Epithelial cell of esophagus (primary cell): ENCODE measurements around the gene PASK.
"Not testable (repeated sequence)": the region's sequence is repeated elsewhere in the genome, so short reads cannot be mapped to it uniquely, and the experiment has no call there.

Experiments
- DNase-seq: peaks from one replicate; pipeline ENCODE4 v3.0.0; 2010; ENCODE audit warnings: low read depth
- H3K4me3 ChIP-seq: 2 replicates; pipeline ENCODE4 v1.5.1; 2011; ENCODE audit warnings: mild to moderate bottlenecking, low read length, control low read depth
- TF ChIP-seq, protein P1 (sequence below): IDR thresholded peaks from 2 replicates; pipeline ENCODE4 v1.5.1; 2011; ENCODE audit warnings: low read depth, mild to moderate bottlenecking, low read length, control low read depth, inconsistent platforms; ENCODE audit not compliant: insufficient read depth; ENCODE audit errors: missing control alignments

The PASK gene

DNA sequence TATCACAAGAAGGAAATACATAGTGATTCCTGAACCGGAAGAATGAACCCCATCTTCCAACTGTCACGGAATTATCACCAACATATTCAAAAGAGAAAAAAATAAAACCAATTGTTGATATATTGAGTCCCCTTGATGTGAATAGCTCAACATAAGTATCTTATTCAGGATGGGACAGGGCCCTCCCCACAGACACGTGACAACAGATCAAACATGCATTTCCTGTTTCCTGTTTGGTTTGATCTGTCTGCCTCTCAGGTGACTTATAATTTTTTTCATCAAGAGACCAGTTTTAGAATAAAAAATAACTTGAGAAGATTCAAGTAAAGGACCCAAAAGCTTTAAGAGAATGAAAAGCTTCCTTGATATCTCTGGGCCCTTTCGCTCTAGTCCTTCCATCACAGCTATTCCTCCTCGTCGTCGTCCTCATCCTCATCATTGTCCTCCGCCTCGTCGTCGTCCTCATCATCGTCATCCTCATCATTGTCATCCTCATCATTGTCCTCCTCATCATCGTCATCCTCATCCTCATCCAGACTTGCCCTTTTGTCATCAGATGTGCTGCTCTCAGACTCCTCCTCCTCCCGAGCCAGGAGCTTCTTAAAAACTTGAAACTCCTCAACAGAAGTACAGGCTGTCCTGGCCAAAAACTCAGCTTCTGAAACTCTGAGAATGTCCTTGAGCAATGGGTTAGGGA, 53.5 kb downstream of the PASK start:
- no peak for DNase-seq
- no peak overlapping the region for H3K4me3 ChIP-seq
- TF ChIP-seq, protein P1, sequence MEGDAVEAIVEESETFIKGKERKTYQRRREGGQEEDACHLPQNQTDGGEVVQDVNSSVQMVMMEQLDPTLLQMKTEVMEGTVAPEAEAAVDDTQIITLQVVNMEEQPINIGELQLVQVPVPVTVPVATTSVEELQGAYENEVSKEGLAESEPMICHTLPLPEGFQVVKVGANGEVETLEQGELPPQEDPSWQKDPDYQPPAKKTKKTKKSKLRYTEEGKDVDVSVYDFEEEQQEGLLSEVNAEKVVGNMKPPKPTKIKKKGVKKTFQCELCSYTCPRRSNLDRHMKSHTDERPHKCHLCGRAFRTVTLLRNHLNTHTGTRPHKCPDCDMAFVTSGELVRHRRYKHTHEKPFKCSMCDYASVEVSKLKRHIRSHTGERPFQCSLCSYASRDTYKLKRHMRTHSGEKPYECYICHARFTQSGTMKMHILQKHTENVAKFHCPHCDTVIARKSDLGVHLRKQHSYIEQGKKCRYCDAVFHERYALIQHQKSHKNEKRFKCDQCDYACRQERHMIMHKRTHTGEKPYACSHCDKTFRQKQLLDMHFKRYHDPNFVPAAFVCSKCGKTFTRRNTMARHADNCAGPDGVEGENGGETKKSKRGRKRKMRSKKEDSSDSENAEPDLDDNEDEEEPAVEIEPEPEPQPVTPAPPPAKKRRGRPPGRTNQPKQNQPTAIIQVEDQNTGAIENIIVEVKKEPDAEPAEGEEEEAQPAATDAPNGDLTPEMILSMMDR, result no peak

DNA sequence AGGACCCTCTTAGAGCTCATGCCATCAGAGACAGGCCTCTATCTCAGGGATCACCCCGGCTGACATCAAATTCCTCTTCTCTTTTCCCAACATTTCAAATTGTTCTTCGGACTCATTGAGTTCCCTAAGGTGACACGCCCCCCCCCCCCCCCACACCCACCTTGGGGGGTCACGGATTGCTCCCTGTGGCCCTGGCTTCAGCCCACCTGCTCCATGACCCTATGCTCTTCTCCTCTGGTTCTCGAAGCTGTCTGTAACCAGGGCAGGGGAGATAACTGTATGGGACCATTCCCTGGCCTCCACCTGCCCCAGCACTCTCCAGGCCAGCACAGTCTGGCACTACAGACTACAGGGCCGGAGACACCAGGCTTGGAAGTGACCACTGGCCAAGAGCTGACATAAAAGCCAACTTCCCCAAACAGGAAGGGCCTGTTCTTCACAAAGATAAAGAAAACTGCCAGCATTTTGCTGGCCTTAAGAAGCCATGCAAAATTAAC, 54.3 kb downstream of the PASK start:
- TF ChIP-seq, protein P1, result no peak
- no peak overlapping the region for H3K4me3 ChIP-seq
- no peak for DNase-seq

DNA sequence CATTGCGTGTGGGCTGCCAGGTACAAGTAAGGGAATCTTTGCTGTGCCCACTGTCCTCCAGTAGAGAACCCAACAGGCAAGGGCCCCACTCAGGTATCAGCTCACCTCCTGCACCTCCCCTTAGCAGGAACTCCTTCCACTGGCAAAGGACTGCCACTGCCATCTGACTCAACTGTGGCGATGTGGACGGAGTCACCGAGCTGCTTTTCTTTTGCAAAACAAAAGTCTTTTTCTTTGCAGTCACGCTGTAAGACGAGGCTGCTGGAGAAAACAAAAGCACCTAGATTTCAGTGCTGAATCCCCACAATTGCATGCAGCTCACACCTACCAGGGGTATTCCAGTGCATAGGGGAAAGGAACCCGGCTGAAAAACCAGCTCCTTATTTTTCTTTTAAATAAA, 55.1 kb downstream of the PASK start:
- no peak overlapping the region for H3K4me3 ChIP-seq
- DNase-seq, result no peak
- TF ChIP-seq, protein P1, result no peak

DNA sequence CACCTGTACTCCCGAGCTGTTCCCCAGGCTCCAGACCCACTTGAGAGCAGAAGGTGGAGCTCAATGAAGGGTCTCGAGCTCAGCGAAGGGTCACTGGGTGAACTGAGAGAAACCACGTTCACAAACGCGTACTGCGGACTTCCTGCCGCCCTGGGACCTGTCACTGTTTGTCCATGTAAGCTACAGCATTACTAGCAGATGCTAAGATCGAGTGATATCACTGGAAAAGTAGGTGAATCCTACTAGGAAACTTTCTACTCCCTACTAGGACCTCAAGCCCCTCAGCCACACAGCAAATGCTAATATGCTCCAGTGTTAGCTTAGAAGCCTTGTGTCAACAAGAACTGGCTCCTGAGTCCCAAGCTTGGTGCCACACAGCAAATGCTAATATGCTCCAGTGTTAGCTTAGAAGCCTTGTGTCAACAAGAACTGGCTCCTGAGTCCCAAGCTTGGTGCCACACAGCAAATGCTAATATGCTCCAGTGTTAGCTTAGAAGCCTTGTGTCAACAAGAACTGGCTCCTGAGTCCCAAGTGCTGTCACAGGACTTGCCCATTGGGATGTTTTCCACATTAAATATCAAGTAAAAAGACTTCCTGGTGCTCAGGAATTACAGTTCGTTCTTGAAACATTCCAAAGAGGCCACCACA, 56.0 kb downstream of the PASK start:
- H3K4me3 ChIP-seq, DNase-seq: not testable (repeated sequence)

DNA sequence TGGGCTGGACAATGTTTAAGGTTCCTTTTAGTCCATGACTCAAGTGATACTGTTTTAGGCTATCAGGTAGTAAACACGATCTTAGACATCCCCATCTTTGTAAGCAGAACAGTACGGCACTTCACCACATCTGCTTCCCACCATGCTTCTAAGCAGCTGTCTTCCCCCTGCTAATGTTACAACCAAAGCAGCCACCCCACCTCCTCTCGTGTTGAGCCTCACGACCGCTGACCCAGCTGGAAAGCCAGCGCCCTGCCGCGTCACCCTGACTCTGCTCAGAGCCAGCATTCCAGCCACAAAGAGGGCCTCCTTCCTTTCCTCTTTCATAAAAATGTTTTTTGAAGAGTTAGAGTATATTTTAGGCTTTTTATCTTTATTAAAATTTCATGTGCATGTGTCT, 56.6 kb downstream of the PASK start:
- TF ChIP-seq, protein P1, result no peak
- H3K4me3 ChIP-seq, result no peak overlapping the region
- no peak for DNase-seq

DNA sequence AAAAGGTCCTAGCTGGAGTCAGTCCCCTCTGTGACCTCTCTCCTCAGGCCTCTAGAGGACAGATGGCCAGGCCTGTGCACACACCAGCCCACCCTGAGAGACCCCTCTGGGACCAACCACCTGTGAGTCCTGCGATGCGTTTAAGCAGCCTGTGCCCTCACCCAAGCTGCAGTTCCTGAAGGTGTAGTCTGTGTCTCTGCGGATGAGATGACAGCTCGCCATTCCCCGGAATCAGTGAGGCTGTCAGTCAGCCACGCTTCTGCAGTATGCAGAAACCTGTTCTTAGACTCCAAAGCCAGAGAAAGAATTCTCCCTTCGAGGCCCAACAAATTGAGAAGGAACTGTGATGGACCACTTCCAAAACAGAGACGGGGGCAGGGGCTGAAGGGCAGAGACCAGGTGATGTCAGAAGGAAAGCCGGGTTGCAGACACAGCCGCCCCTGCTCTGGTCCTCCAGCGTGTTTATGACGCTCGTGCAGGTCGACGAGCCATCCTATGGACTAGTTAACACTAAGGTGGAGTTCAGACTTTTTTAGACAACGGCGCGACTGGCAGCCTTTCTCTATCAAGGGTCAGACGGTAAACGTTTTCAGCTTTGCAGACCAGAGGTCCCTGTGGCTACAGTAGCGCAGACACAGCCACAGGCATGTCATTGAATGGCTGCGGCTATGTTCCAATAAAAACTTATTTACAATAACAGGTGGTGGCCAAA, 57.4 kb downstream of the PASK start:
- no peak for DNase-seq
- TF ChIP-seq, protein P1, result no peak
- no peak overlapping the region for H3K4me3 ChIP-seq

DNA sequence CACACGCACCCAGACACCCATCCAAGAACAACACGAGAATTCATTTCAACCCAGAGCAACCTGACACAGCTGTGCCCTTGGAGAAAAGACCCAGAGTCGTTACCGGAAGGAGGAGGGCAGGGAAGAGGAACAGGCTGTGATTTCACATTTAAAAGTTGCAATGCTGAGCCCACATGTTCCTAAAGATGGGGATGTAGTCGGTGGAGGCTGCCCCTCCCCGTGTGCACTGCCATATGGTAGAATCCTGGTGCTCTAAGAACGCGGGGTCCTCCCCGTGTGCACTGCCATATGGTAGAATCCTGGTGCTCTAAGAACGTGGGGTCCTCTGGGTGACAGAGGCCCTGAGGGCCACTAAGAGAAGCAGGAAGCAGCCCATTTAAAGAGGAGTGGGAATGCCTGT, 58.1 kb downstream of the PASK start:
- no peak overlapping the region for H3K4me3 ChIP-seq
- TF ChIP-seq, protein P1, result no peak
- DNase-seq, result no peak
